NCI-H2227 (cell line): ENCODE data around the gene IL36B.

Experiments used
- DNase-seq: peaks from one replicate; lab custom pipeline; 2025; ENCODE audit not compliant: unreplicated experiment; lab: John Stamatoyannopoulos, UW

IL36B gene

DNA sequence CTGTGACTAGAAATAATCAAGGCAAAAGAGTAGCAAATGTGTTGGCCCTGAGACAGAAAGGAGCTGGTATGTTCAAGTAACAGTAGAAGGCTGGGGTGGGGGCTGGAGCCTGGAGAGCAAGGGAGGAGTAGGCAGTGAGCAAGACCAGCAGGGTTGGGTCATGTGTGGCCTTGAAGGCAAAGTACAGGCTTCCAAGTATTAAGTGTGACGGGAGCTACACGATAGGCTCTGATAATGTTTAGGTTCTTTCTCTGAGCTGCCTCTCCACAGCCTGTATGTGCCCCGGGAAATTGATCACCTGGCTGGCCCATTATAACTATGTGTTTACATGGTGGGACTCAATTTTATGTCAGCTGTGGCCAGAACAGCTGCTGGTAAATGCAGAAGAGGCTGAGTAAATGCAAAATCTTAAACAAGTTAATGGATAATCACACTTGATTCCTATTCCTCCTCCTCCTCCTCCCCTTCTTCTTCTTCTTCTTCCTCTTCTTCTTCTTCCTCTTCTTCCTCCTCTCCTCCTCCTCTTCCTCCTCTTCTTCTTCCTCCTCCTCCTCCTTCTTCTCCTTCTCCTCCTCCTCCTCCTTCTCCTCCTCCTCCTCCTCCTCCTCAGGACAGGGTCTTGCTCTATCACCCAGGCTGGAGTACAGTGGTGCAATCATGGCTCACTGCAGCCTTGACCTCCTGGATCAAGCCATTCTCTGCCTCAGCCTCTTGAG is 24.4 kb upstream of the IL36B start:
- no peak for DNase-seq

DNA sequence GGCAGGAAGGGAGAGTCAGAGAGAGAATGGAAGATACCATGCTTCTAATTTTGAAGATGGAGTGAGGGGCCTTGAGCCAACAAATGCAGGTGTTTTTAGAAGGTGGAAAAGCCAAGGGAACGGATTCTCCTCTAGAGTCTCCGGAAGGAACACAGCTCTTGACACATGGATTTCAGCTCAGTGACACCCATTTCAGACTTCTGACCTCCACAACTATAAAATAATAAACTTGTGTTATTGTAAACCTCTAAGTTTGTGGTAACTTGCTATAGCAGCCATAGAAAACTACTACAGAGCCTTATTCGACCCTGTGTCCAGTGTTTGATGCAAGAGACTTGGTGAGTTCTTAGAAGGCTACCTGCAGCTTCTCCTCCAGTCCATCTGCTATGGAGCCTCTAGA is 22.9 kb upstream of the IL36B start:
- no peak for DNase-seq

DNA sequence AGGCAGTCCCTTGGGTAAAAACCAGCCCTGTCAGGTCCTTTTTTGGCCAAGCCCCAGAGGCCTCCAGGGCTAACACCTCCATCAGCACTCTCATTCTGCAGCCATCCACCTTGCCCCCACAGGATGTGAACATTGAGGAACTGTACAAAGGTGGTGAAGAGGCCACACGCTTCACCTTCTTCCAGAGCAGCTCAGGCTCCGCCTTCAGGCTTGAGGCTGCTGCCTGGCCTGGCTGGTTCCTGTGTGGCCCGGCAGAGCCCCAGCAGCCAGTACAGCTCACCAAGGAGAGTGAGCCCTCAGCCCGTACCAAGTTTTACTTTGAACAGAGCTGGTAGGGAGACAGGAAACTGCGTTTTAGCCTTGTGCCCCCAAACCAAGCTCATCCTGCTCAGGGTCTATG is 22.4 kb upstream of the IL36B start:
- DNase-seq, result no peak

DNA sequence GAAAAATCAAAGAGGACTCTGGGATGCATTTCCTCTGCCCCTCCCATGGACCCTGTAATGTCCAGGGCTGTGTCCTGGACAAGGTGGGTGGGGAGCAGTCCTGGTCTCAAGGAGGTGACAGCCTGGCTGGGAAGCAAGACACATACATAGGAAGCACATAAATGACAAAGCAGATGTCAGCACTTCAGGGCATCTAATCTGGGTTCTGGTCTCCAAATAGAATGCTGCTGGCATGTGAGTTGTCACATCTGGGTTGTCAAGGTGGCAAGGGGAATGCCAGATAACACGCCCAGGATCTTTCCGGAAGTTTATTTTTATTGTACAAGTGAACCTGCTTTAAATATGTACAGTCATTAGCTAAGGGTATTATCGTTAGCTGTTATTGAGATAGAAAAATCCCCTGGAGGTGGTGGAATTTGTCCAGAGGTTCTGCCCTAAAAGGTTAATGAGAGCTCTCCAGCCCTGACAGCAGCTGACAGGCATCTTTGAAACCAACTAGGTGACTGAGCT is 20.7 kb upstream of the IL36B start:
- no peak for DNase-seq

GRCh38 chr2:113072584-113072983 is 19.9 kb upstream of the IL36B start:
- DNase-seq, result no peak

GRCh38 chr2:113070606-113070975 is 17.9 kb upstream of the IL36B start:
- DNase-seq, result no peak

- DNase-seq, result no peak
Observed at GRCh38 chr2:113069676-113070605, 17.3 kb upstream of the IL36B start.

DNA sequence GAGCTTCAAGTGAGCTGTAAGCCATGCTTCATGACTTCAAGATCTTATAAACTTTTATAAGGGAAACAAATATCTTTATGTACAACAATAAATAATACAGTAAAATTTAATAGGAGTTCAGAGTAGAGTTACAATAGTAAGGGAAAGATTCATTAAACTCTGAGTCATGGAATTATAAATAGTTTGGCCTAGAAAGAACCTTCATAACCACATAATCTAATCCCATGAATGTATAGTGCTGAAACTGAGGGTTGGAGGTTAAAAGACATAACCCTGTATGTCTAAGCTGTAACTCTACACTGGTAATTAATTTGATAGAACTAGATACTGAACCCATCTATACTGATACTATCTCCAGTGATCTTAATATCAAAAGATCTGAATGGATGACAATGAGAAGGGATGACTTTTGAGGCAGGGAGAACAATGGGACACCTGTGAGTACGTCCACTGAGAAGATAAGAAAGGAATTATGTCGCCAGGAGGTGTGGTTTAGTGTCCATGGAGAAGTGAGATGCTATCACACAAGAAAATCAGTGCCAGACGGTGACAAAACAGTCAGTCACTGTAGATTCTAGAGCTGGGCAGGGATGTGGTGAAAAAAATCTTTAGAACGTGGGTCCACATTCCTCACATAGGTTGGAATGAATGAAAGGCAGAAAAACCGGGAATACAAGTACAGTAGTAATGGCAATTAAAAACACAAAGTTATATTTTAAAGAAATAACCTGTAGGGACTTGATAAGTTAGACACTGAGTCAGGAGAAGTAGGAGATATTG is 16.2 kb upstream of the IL36B start:
- no peak for DNase-seq

- no peak for DNase-seq
Observed at GRCh38 chr2:113068249-113068648, 15.6 kb upstream of the IL36B start.

DNA sequence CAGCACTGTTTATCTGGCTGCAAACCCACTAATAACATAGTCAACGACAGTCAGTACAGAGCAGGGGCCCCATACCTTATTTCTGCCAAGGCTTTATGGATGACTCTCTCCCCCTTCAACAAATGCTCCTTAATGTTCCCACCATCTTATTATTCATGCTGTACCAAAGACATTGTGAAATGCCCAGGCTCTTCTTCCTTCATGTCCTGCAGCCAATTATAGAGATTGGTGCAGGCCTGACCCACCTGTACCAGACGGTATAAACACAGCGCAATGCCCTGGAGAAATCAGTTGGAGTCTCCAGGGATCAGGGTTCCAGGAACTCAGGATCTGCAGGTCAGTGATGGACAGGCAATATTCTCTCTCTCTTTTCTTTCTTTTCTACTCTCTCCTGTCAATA is 15.0 kb upstream of the IL36B start, which contains the start of gene IL1F10:
Gene IL1F10, plus strand, starts transcription at position 290 of the 400 bp plus-strand sequence. CDS start 4,769 bp downstream, outside the sequence.
- no peak for DNase-seq

GRCh38 chr2:113064898-113065297 is 12.2 kb upstream of the IL36B start:
- no peak for DNase-seq

- DNase-seq, result no peak
Observed at GRCh38 chr2:113064281-113064680, 11.6 kb upstream of the IL36B start.

GRCh38 chr2:113061896-113062770 is 9.5 kb upstream of the IL36B start:
- no peak for DNase-seq

- no peak for DNase-seq
Observed at GRCh38 chr2:113061241-113061640, 8.6 kb upstream of the IL36B start.

GRCh38 chr2:113060796-113061195 is 8.1 kb upstream of the IL36B start:
- DNase-seq, result no peak

DNA sequence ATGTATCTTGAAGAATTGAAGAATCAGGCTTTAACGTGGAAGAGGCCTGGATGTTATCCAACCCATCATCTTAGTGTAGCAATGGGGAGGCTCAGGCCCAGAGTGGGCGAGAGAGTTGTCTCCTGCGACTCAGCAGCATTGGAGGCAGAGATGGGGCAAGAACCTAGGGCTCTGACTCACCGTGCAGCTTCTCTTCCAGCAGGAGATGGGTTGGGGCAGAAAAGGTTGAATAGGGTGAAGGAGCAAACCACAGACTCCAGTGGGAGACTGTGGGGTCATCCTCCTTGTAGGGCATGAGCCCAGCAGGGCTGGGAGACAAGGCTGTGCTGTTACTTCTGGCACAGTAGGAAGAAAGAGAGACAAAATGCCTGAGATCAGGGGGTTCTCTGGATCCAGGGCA is 7.7 kb upstream of the IL36B start:
- no peak for DNase-seq

DNA sequence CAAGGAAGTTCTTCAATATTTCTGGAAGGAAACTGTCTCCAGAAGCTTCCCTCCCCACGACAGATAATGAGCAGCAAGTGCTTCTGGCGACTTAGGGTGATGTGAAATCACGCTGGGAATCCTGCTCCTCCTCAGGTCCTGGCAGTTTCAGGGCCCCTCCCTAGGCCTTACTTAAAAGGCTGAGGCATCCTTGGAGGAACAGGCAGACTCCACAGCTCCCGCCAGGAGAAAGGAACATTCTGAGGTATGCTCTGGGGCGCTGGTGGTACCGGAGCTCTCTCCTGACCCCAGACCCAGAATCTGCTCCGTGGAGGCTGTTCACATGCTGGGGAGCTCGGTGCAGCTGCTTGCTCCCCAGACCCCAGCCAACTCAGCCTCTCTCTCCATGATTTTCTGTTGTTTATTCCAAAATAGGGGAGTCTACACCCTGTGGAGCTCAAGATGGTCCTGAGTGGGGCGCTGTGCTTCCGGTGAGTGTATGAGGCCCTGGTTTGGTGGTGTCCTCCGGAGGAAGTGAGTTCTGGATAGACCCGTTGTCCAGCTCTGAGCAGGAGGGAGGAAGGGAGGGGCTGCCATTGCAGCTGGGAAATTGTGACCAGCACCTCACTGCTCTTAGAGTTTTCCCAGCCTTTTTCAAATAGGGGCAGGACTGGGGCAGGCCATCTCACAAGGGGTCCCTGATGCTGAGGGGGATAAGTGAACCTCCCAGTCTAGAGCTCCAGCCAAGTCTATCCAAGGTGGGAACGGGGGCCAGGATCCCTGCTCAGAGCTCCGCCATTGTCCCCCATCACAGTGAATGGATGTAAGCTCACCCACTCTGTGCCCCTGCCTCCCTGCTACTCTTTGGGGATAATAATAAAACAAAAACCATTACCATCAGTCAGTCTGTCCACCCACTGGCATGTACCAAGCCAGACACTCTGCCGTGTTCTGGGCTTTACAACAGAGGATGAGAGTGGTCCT is 6.6 kb upstream of the IL36B start, which contains the start of gene IL36RN:
Gene IL36RN, plus strand, starts transcription at position 201 of the 963 bp plus-strand sequence. Its CDS starts 241 bp downstream, at position 442.
- no peak for DNase-seq

- no peak for DNase-seq
Observed at GRCh38 chr2:113058411-113058994, 5.8 kb upstream of the IL36B start.

- DNase-seq, result no peak
Observed at GRCh38 chr2:113057117-113057516, 4.5 kb upstream of the IL36B start.
